Gastroesophageal sphincter (tissue), 4 donors: Measurements from ENCODE around the gene KAZN. TPM values are rescaled to one million over a fixed set of nuclear protein-coding genes. Genes with fewer than 3 reads are reported as not detected.

ENCODE experiments used
- ATAC-seq: fragments of 150-250 bp; one replicate; pipeline ENCODE4 v1.9.1; 2016; ENCODE audit warnings: mild to moderate bottlenecking, moderate library complexity
- H3K27ac ChIP-seq, 4 donors: fragments of 200-600 bp; sonication (generic) in 3 of 4; 1 replicate in 3 of 4; 2 replicates in 1 of 4; pipeline ENCODE4 v1.5.1; 2016 to 2019
- H3K27me3 ChIP-seq: fragments of 200-600 bp; sonication (generic); one replicate; pipeline ENCODE4 v1.5.1; 2019
- H3K36me3 ChIP-seq, 2 donors: fragments of 200-600 bp; sonication (generic); one replicate each; pipeline ENCODE4 v1.5.1; 2019; ENCODE audit warnings: control low read depth in 1 of 2
- H3K4me1 ChIP-seq, 3 donors: fragments of 200-600 bp; sonication (generic); 1 replicate in 2 of 3; 2 replicates in 1 of 3; pipeline ENCODE4 v1.5.1; 2016 to 2019; ENCODE audit warnings: control low read depth in 2 of 3
- H3K4me3 ChIP-seq, 2 donors: fragments of 200-600 bp; sonication (generic); one replicate each; pipeline ENCODE4 v1.5.1; 2019; ENCODE audit warnings: mild to moderate bottlenecking in 1 of 2, moderate library complexity in 1 of 2
- H3K9me3 ChIP-seq, 3 donors: fragments of 200-600 bp; sonication (generic); one replicate each; pipeline ENCODE4 v1.5.1; 2017 to 2019; ENCODE audit warnings: control low read depth in 2 of 3
- EP300 ChIP-seq: sonication (generic); formaldehyde crosslinking; IDR thresholded peaks from one replicate; pipeline ENCODE4 v1.6.1; 2017; ENCODE audit warnings: antibody characterized with exemption, mild to moderate bottlenecking
- POLR2A ChIP-seq, 2 donors: fragments of 450-650 bp; IDR thresholded peaks; one replicate each; pipeline ENCODE4 v1.6.1; 2017; ENCODE audit warnings: antibody characterized with exemption in 2 of 2, mild to moderate bottlenecking in 2 of 2, moderate library complexity in 1 of 2
- POLR2AphosphoS5 ChIP-seq: sonication (generic); formaldehyde crosslinking; IDR thresholded peaks from one replicate; pipeline ENCODE4 v1.6.1; 2017; ENCODE audit warnings: antibody characterized with exemption
- WGBS, 2 donors: methylation state at CpG; one replicate each; pipeline ENCODE4 v1.1.5; 2018; ENCODE audit warnings: low coverage in 1 of 2; 5-methylcytosine and 5-hydroxymethylcytosine counted together
- total RNA-seq, 4 donors: library from RNA; depleted of rRNA; stranded (reverse); fragments of >200 nt; gene quantifications; one replicate each; pipeline ENCODE4 v1.1.0, GENCODE V29; 2016
- TF ChIP-seq, protein P1 (sequence below), 4 experiments: fragments of 200-600 bp in 2 of 4; fragments of 450-650 bp in 2 of 4; sonication (generic) in 1 of 4; IDR thresholded peaks; one replicate each; pipeline ENCODE4 v1.5.1; 2017 to 2019; ENCODE audit warnings: antibody characterized with exemption in 4 of 4, mild to moderate bottlenecking in 2 of 4, moderate library complexity in 2 of 4

The KAZN gene
- total RNA-seq, 4 donors from 2014 or later = 6.5 to 16.6 (median 11.5) TPM

DNA sequence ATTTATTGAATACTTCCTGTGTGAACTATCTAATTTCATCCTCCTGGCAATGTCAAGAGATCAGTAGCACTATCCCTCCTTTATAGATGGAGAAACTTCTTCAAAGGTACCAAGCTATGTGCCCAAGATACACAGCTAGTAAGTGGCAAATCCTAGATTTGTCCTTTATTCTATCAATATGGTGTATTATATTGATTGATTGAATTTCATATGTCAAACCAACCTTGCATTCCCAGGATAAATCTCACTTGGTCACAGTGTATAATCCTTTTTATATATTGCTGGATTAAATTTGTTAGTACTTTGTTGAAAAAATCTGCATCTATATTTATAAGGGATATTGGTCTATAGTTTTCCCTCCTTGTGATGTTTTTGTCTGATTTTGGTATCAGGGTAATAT is 506.3 kb downstream of the KAZN start:
- no peak for ATAC-seq
- Histone ChIP-seq H3K27ac (no peak overlapping the region), H3K27me3 (peaks cover 57% of the 10 kb centered on the region), H3K4me1 (no peaks in the 10 kb centered on the region), H3K4me3 (no peak overlapping the region), H3K36me3 (no peaks in the 10 kb centered on the region), H3K9me3 (peaks cover 0 to 18% (median 0%) of the 10 kb centered on the region in 3 donors)
- TF ChIP-seq POLR2AphosphoS5 = no peak
- TF ChIP-seq POLR2A (IDR thresholded peaks at IDR 0.05) = no peak
- TF ChIP-seq, protein P1, sequence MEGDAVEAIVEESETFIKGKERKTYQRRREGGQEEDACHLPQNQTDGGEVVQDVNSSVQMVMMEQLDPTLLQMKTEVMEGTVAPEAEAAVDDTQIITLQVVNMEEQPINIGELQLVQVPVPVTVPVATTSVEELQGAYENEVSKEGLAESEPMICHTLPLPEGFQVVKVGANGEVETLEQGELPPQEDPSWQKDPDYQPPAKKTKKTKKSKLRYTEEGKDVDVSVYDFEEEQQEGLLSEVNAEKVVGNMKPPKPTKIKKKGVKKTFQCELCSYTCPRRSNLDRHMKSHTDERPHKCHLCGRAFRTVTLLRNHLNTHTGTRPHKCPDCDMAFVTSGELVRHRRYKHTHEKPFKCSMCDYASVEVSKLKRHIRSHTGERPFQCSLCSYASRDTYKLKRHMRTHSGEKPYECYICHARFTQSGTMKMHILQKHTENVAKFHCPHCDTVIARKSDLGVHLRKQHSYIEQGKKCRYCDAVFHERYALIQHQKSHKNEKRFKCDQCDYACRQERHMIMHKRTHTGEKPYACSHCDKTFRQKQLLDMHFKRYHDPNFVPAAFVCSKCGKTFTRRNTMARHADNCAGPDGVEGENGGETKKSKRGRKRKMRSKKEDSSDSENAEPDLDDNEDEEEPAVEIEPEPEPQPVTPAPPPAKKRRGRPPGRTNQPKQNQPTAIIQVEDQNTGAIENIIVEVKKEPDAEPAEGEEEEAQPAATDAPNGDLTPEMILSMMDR (IDR thresholded peaks at IDR 0.05) = no peak
- no peak for TF ChIP-seq EP300

DNA sequence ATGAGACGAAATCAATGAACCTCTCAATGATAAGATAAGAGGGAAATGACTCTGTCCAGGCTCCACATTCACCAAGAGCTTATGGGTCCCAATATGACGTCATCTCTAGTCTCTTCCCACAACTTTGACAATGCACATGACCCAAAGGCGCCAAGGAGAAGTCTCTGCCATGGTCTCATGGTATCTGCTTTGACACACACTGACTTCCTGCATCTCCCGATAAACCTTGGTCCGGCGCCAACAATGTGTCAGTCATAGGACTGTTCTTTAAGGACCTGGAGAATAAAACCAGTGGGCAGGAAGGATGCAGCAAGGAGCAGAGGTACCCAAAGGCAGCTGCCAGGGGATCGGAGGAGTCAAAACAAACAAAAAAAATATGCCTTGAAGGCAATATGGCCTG is 508.1 kb downstream of the KAZN start:
- no peak overlapping the region for H3K27ac ChIP-seq
- no peak for ATAC-seq
- WGBS, 2 donors = 41 to 52% methylated on average over 4 of the region's 7 CpGs

DNA sequence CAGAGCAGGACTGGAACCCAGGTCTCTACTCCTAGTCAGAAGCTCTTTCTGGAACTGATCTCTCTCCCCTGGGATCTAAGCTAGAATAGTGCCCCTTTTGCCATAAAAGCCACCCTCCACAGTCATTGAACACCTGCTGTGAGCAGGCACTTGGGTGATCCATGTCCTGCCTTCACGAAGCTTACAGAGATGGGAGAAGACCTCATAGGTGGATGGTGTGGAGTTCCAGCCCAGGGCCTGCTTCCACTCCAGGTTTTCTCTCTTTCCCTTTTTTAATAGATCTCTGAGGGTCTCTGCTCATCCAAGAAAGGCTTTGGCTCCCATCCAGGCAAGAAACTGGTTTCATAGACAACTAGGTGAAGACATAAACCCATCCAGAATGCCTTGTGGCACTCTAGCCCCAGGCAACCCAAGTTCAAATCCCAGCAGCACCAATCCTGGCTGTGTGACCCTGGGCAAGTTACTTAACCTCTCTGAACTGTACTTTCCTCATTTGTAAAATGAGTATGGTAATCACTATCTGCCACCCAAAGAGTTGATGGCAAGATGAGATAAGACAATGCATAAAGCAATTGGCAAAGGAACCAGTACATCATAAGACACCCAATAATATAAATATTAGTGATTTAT is 508.7 kb downstream of the KAZN start:
- Histone ChIP-seq H3K4me1 (no peaks in the 10 kb centered on the region), H3K27me3 (peaks cover 32% of the 10 kb centered on the region), H3K27ac (no peak overlapping the region), H3K9me3 (peaks cover 0 to 18% (median 0%) of the 10 kb centered on the region in 3 donors), H3K36me3 (no peaks in the 10 kb centered on the region), H3K4me3 (no peak overlapping the region)
- ATAC-seq = no peak
- TF ChIP-seq EP300 = no peak
- TF ChIP-seq POLR2A (IDR thresholded peaks at IDR 0.05) = no peak
- no peak for TF ChIP-seq POLR2AphosphoS5
- TF ChIP-seq, protein P1 (IDR thresholded peaks at IDR 0.05) = no peak
- 80 to 100% methylated on average over 1 of the region's 1 CpG for WGBS, 2 donors

More for the DNA sequence above, 508.1 kb downstream of the KAZN start:
- peaks cover 0 to 18% (median 0%) of the 10 kb centered on the region in 3 donors for H3K9me3 ChIP-seq
- no peaks in the 10 kb centered on the region for H3K4me1 ChIP-seq
- TF ChIP-seq EP300 = no peak
- no peak for TF ChIP-seq POLR2AphosphoS5
- TF ChIP-seq, protein P1 (IDR thresholded peaks at IDR 0.05) = no peak
- no peak for TF ChIP-seq POLR2A (IDR thresholded peaks at IDR 0.05)
- no peak overlapping the region for H3K4me3 ChIP-seq
- H3K36me3 ChIP-seq = no peaks in the 10 kb centered on the region
- H3K27me3 ChIP-seq = peaks cover 38% of the 10 kb centered on the region

DNA sequence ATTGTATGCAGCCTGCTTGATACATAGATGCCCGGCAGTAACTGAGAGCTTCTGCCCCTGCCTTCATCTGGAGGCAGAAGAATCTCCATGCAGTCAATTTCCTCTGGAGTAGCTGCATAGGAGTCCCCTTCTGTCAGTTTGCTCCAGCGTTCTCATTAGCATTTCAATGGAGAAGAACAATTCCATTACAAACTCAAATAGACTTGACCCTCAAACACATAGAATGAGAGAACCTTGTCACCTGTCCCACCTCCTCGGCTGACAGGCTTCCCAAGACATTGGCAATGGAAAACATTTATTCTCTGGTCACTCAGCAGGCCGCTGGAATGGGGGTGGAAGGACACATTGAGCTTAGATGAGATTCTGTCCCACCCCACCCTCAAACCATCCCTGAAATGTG is 509.4 kb downstream of the KAZN start:
- Histone ChIP-seq H3K4me1 (no peaks in the 10 kb centered on the region), H3K36me3 (no peaks in the 10 kb centered on the region), H3K27ac (no peak overlapping the region), H3K9me3 (peaks cover 0 to 18% (median 0%) of the 10 kb centered on the region in 3 donors), H3K27me3 (peaks cover 25% of the 10 kb centered on the region), H3K4me3 (no peak overlapping the region)
- TF ChIP-seq EP300 (no peak), POLR2A (IDR thresholded peaks at IDR 0.05) (no peak), POLR2AphosphoS5 (no peak)
- TF ChIP-seq, protein P1 (IDR thresholded peaks at IDR 0.05) = no peak
- no peak for ATAC-seq
- WGBS, 2 donors = 23 to 50% methylated on average over 1 to 3 of the region's 4 CpGs

DNA sequence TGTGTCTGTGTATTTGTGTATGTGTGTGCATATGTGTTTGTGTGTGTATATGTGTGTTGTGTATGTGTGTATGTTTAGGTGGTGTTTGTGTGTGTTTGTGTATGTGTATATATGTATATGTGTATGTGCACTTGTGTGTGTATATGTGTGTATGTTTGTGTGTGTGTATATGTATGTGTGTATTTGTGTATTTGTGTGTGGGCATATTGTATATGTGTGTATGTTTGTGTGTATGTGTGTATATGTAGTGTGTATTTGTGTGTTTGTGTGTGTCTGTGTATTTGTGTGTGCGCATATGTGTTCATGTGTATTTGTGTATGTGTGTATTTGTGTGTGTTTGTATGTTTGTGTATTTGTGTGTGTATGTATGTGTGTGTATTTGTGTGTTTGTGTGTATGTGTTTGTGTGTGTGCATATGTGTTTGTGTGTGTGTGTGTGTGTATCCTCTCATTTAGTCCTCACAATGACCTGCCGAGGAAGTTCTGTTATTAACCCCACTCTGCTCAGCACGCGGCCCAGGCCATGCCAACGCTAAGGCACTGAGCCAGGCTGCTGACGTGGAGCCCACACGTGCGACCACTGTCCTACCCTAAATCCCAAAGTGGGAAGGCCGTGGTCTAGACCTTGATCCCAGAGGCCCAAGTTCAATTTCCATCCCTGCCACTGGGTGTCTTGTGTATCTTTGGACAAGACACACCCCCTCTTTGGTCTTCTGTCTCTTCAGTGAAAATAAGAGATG is 511.8 kb downstream of the KAZN start:
- TF ChIP-seq POLR2AphosphoS5 (no peak), EP300 (no peak), POLR2A (IDR thresholded peaks at IDR 0.05) (no peak)
- TF ChIP-seq, protein P1 (IDR thresholded peaks at IDR 0.05) = no peak

More for the DNA sequence above, 511.8 kb downstream of the KAZN start:
- no peak for ATAC-seq
- H3K4me1 ChIP-seq = no peaks in the 10 kb centered on the region
- H3K4me3 ChIP-seq = no peak overlapping the region
- no peak overlapping the region for H3K27ac ChIP-seq
- 87 to 100% methylated on average over 3 to 7 of the region's 9 CpGs for WGBS, 2 donors
- H3K36me3 ChIP-seq = no peaks in the 10 kb centered on the region
- H3K27me3 ChIP-seq = peaks cover 18% of the 10 kb centered on the region
- H3K9me3 ChIP-seq = peaks cover 0 to 3% (median 0%) of the 10 kb centered on the region in 3 donors
